Stimulated activated CD4-positive, alpha-beta T cell treated with anti-CD3 and anti-CD28 coated beads, Interleukin-1b, Interleukin-23, amount 100 ng/mL, for 48 hours (primary cell): ENCODE measurements around the gene PSG6.
"Not testable (repeated sequence)": the region's sequence is repeated elsewhere in the genome, so short reads cannot be mapped to it uniquely, and the experiment has no call there.

Experiments
- DNase-seq: peaks from one replicate; pipeline ENCODE4 v3.0.0-alpha.2; 2020

PSG6 gene

DNA sequence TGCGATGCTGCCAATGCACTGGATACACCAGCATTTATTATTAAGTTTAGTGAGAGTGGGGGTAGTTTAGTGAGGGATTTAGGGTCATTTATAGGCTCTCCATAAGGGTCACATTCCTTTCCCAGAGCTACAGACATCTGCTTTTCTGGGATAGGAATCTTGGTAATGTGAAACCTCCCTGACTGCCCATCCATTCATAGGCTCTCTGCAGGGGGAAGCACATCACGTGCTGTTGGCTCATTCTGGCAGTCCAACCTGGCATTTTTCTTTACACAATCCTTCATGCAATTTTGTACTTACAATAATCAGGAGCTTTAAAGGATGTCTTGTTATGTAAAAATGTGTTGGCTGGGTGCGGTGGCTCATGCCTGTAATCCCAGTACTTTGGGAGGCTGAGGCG is 17.1 kb downstream of the PSG6 start:
- not testable (repeated sequence) for DNase-seq

GRCh38 chr19:42899674-42900073 is 18.0 kb downstream of the PSG6 start:
- not testable (repeated sequence) for DNase-seq

GRCh38 chr19:42899110-42899509 is 18.6 kb downstream of the PSG6 start:
- not testable (repeated sequence) for DNase-seq

DNA sequence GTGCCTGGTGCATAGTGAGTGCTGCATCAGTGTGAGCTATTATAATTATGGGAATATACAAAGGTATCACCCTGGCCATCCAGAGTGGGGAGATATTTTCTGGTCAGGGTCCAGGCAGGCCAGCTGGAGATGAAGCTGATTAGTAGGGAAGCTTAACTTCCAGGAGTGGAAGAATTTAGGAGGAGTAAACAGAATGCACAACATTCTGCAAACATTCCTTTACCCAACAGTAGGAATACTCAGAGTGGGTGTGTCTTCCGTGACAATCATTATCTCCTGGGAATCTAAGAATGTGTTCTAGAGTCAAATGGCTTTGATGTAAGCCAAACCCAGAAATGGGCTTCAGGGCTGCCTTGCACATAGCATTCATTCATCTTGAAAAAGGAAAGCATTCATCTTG is 19.0 kb downstream of the PSG6 start:
- DNase-seq: not testable (repeated sequence)

- not testable (repeated sequence) for DNase-seq
Measured at GRCh38 chr19:42897729-42898128, 20.0 kb downstream of the PSG6 start.

GRCh38 chr19:42890446-42890845 is 27.2 kb downstream of the PSG6 start:
- not testable (repeated sequence) for DNase-seq

DNA sequence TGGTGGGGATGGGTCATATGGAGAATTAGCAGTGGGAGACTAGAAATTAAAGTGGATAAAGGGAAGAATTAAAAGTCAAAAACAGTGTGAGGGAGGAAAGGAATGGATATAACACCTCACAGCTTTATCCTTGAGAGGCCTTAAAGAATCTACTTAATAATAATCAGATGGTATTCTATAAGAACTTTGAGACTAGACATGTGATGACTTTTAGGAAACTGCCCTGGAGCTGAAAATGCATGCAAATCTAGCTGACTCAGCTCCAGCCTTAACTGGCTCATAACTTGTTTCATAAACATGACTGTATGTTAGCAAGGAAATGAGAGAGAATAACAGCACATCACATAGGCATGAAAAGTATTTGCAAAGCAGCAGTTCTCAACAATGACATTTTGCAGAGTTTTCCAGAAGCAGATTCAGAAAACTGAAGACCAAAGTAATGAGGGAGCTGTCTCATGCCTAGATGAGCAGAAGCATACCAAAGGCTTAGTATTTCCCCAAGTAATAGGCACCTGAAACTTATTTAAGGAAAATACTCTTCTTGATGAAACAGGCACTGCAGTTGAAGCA is 29.7 kb downstream of the PSG6 start:
- not testable (repeated sequence) for DNase-seq

DNA sequence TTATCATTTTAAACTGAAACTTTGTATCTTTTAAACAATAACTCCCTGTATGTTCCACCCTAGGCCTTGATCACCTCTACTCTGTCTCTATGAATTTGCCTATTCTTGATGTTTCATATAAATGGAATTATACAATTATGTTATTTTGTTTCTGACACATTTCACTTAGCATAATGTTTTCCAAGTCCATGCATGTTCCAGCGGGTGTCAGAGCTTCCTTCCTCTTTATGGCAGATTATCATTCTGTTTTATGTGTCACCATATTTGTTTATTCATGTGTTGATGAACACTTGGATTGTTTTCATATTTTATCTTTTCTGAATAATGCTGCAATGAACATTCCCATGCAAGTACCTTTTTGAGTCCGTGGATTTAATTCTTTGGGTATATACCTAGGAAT is 35.0 kb downstream of the PSG6 start:
- not testable (repeated sequence) for DNase-seq

DNA sequence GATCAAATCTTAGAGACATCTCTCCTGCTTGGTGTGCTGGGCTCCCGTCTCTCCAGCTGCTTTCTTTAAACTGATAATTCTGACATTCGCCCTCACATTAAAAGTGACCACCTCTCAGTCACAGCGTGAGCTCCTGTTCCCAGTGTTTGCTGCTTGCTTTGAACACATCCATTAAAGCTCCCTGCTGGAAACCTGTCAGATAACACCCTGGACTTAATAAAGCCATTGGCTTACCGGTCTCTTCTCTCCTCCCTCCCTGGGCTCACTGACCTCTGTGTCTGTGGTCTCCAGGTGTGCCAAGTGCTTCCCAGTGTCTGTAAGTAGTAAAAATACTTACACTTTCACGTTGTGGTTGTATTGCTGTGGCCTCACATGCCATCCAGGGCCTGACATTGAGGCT is 35.7 kb downstream of the PSG6 start:
- DNase-seq: not testable (repeated sequence)

GRCh38 chr19:42881279-42881678 is 36.4 kb downstream of the PSG6 start:
- DNase-seq: not testable (repeated sequence)

DNA sequence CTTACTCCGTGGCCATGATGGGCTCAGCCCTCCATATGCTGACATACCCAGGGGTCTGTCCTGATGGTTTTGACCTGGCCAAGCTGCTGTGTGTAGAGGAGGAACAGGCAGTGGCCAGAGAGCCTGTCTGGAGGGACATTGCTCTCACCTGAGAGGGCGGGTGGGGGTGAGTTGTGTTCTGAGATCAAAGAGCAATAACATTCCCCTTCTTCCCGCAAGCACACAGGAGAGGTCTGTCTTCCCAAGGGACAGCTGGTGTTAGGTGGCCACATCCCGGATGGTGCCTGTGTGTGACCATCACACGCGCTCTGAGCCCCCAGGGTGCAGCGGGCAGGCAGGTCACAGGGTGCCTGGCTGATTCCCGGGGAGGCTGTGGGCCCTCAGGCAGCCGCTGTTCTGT is 37.1 kb downstream of the PSG6 start:
- DNase-seq: not testable (repeated sequence)

DNA sequence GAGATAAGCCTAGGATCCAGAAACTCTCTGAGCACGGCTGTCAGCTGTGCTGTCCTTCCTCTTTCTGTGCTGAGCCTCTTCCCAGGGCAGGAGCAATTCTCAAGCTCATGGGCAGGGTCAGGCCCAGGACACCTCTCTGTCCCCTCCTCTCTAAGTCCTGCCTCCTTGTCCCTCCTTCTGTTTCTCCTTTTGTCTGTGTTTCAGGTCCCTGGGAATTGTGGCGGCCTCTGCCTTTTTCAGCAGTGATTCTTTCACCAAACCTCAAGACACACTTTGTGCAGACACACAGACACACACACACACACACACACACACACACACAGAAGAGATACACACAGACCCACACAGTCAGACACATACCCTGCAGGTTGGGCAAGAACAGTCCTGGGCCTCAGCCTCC is 38.1 kb downstream of the PSG6 start, which contains the start of gene PSG1:
Gene PSG1, minus strand, starts transcription at position 101 of the 400 bp plus-strand sequence. CDS start 132 bp downstream, outside the sequence.
- no peak for DNase-seq

DNA sequence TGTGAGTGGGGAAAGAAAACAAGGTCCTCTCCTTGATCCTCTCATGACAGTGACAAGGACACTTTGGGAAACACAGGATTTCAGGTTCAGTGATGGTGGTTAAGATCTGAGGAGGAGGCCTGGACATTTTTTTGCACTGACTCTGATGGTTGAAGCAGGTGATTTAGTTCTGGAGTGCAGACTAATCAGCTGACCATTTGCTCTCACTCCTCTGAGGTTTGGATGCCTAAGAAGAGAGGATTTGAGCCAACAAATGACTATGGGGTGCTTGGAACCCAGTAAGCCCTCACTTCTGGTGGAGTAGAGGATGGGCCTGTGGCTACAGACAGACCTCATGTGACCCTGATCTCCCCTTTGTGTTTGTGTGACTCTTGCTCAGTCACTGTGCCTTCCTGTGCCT is 41.1 kb downstream of the PSG6 start:
- DNase-seq: not testable (repeated sequence)

- DNase-seq: not testable (repeated sequence)
Measured at GRCh38 chr19:42875881-42876280, 41.8 kb downstream of the PSG6 start.

- not testable (repeated sequence) for DNase-seq
Measured at GRCh38 chr19:42874901-42875813, 42.5 kb downstream of the PSG6 start.

DNA sequence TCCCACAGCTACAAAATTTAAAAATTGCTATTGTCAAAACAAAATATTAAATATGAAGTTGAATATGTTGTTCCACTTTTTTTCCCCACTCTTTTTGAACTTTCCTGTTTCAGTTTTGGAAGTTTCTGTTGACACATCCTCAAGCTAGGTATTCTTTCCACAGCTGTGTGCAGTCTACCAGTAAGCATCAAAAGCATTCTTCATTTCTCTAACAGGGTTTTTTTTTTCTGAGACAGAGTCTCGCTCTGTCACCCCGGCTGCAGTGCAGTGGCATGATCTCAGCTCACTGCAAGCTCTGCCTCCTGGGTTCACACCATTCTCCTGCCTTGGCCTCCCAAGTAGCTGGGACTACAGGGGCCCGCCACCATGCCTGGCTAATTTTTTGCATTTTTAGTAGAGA is 43.6 kb downstream of the PSG6 start:
- not testable (repeated sequence) for DNase-seq

- DNase-seq: no peak
Measured at GRCh38 chr19:42872608-42873007, 45.1 kb downstream of the PSG6 start.

- DNase-seq: no peak
Measured at GRCh38 chr19:42857544-42857867, 60.2 kb downstream of the PSG6 start.

GRCh38 chr19:42856866-42857543 is 60.7 kb downstream of the PSG6 start:
- DNase-seq: not testable (repeated sequence)

GRCh38 chr19:42854745-42855144 is 62.9 kb downstream of the PSG6 start:
- not testable (repeated sequence) for DNase-seq

GRCh38 chr19:42853231-42853630 is 64.5 kb downstream of the PSG6 start:
- DNase-seq: not testable (repeated sequence)

DNA sequence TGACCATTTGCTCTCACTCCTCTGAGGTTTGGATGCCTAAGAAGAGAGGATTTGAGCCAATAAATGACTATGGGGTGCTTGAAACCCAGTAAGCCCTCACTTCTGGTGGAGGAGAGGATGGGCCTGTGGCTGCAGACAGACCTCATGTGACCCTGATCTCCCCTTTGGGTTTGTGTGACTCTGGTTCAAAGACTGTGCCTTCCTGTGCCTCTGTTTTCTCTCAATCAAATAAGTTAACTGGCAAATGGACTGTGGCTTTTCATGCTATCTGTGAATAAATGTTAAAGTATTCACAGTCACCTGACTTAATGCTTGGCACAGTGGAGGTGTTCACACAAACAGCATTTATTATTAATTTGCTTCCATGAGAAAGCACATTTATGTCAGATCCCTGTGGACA is 64.9 kb downstream of the PSG6 start:
- not testable (repeated sequence) for DNase-seq
